GM12874 (cell line): ENCODE data around the gene TRIM2.

Experiments
- TF ChIP-seq, protein P1 (sequence below): IDR thresholded peaks from 2 replicates; pipeline ENCODE4 v1.5.1; 2011; ENCODE audit warnings: low read depth, mild to moderate bottlenecking, control low read depth, low read length, moderate library complexity; ENCODE audit not compliant: insufficient read depth

Gene TRIM2

DNA sequence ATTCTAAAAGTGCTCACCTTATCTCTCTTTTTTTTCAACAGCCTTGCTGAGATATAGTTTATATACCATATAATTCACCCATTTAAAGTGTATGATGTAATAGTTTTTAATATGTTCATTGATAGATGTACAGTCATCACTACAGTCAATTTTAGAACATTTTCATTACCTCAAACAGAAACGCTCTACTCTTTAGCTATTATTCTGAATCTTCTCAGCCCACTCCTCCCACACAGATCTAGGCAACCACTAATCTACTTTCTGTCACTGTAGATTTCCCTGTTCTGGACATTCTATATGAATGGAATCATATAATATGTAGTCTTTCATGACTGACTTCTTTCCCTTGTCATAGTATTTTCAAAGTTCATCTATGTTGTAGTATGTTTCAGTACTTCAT, 162.8 kb downstream of the TRIM2 start:
- TF ChIP-seq, protein P1, sequence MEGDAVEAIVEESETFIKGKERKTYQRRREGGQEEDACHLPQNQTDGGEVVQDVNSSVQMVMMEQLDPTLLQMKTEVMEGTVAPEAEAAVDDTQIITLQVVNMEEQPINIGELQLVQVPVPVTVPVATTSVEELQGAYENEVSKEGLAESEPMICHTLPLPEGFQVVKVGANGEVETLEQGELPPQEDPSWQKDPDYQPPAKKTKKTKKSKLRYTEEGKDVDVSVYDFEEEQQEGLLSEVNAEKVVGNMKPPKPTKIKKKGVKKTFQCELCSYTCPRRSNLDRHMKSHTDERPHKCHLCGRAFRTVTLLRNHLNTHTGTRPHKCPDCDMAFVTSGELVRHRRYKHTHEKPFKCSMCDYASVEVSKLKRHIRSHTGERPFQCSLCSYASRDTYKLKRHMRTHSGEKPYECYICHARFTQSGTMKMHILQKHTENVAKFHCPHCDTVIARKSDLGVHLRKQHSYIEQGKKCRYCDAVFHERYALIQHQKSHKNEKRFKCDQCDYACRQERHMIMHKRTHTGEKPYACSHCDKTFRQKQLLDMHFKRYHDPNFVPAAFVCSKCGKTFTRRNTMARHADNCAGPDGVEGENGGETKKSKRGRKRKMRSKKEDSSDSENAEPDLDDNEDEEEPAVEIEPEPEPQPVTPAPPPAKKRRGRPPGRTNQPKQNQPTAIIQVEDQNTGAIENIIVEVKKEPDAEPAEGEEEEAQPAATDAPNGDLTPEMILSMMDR = no peak

DNA sequence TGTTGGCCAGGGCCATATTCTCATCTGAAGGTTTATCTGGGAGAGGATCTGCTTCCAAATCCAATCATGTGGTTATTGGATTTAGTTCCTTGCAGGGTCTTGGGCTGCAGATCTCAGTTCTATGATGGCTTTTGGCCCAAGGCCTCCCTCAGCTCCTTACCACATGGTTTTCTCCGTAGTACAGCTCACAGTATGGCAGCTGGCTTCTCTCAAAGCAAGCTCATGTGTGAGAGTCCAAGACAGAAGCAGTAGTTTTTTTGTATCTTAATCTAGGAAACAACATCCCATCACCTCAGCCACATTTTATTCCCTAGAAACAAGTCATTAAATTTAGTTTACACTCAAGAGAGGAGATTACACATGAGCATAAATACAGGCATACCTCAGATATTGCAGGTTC, 164.8 kb downstream of the TRIM2 start:
- TF ChIP-seq, protein P1 = no peak

DNA sequence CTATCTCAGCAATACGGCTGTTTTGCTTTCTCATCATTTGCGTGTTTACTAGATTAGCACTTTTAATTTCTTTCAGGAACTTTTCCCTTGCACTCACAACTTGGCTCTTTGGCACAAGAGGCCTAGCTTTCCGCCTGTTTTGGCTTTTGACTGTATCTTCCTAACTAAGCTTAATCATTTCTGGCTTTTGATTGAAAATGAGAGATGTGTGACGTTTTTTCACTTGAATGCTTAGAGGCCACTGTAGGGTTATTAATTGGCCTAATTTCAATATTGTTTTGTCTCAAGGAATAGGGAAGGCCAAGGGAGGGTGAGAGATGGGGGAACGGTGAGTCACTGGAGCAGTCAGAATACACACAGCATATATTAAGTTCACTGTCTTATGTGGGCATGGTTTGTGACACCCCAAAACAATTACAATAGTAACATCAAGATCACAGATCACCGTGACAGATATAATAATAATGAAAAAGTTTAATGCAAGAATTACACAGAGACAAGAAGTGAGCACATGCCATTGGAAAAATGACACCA, 167.5 kb downstream of the TRIM2 start:
- TF ChIP-seq, protein P1 = no peak

DNA sequence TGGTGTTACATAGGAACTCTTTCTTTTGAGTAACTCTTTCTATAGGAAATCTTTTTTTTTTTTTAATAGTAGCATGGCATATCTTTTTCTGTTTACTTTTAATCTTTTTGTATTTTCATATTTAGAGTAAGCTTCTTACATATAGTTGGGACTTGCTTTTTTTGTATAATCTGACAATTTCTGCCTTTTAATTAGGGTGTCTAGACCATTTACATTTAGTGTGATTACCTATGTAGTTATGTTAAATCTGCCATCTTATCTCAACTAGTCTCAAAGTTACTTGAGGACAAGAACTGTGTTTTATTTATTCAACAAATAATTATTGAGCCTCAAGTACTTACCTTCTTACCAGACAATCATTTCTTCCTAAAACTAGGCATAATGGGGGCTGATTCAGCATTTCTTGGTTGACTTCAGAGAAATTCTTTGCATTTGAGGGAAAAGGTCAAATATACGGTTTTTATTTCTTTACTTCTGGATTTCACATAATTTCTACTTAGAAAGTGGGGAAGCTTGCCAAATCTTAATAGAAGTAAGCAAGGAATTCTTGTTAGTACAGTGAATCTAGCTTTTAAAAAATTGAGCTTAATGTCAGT, 168.8 kb downstream of the TRIM2 start:
- TF ChIP-seq, protein P1 = no peak

DNA sequence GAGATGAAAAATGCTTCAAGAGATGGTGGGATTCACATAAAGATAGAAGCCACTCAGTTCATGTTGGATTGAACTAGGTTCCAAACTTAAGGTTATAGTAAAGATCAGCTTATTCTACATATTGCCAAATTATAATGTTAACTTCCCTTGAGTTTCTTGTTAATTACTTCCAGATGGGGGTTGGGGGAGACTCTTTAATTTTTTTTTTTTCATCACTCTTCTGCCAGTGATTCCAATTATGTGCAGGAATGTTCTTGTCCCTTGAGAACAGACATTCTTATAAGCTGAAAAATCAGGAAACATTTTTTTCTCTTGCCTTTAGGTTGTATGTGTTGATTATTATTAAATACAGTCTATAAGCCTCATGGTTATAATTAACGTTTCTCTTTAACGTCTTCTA, 170.2 kb downstream of the TRIM2 start:
- TF ChIP-seq, protein P1 = no peak

DNA sequence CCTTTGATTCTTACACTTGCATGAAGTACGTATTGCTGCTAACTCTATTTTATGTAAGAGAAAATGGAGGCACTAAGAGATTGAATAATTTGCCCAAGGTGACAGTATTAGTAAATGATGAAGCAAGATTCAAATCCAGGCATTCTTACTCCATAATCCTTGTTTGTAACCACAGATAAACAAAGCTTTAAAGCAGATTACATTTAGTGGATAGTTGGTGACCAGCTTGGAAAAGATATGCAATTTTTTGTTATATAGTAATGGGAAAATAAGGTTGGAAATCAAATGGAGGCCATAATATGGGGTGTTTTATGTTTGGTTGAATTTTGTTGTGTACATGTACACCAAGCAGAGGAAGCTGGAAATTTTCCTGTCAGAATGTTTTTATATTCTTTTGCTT, 171.1 kb downstream of the TRIM2 start:
- TF ChIP-seq, protein P1 = no peak

DNA sequence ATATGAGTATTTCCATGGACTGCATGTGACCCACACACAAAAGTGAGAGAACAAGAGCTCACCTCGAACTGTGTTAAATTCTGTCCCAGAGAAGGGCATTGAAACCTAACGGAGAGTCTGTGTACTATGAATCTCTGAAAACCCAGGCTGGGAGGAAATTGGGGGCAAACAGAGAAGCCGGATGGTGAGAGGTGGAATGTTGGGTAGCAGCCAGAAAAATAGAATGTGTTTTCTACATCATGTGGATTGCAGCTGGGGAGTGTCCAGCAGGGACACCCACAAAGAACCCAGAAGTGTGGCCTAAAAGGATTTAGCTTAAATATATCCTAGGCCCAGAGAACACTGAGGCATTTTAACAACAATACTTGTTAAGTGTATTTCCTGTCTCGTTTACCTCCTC, 178.9 kb downstream of the TRIM2 start:
- TF ChIP-seq, protein P1 = no peak
